ENCODE data around the gene SMIM43. TPM values are rescaled to one million over a fixed set of nuclear protein-coding genes. Genes with fewer than 3 reads are reported as not detected.
A peak's percentile ranks its signal among the peaks of the same experiment; 100 is the strongest.

Gene SMIM43
- total and polyA plus RNA-seq, 9 of the 15 experiments (the other 6 are each of a cell fraction or from before 2014, with no cell fraction given): not detected

DNA sequence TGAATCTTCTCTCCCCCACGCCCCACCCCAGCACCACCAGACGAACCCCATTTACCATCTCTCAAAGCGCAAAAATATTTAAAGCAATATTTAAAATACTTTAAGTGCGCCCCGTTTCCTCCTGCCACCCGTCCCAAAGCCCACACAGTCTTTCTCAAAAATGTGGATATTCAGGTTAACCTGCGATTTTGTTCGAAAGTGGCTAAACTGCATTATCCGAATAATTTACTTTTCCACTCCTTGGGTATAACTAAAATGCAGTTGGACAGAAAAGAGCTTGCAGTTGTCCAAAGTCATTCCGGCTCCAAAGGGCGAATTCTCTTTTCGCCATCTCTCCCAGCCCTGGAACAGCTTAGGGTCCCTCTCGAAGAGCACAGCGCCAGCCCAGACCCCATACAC is 662 bp downstream of the SMIM43 start:
- intact Hi-C loops (cut with micrococcal nuclease) (no loop called here), in situ Hi-C loops (cut with MboI) (no loop called here)
- Histone ChIP-seq H3K9me1 (ENCODE audit: control insufficient read depth, insufficient read depth, low read length) (no peaks in the 10 kb centered on the region), H3K36me3 (ENCODE audit: control insufficient read depth, insufficient read depth, low read length) (no peaks in the 10 kb centered on the region), H3K9ac (ENCODE audit: insufficient read depth in 1 of 2, low read depth in 2 of 2, low read length in 2 of 2) (no peak overlapping the region), H3K27ac (ENCODE audit: extremely low read depth, low read depth, low read length) (no peak overlapping the region), H3K79me2 (ENCODE audit: control insufficient read depth, insufficient read depth, low read length) (no peaks in the 10 kb centered on the region), H2AFZ (ENCODE audit: low read depth, low read length) (0 out of 2 replicates have a peak overlapping the region, but pooled peaks have one; percentile 8), H3K4me1 (replicated peaks in 1 of 2; ENCODE audit: control insufficient read depth in 2 of 2, insufficient read depth in 2 of 2, low read length in 2 of 2) (peaks cover 0 to 10% of the 10 kb centered on the region in 2 experiments; a peak in 3 of 5 replicates), H4K20me1 (replicated peaks; ENCODE audit: control insufficient read depth, insufficient read depth, low read length) (no peaks in the 10 kb centered on the region), H3K4me3 (no peak overlapping the region), H3K27me3 (ENCODE audit: control insufficient read depth in 2 of 2, insufficient read depth in 2 of 2, low read length in 2 of 2) (peaks cover 39 to 44% of the 10 kb centered on the region in 2 experiments), H3K9me3 (replicated peaks; ENCODE audit: control insufficient read depth, insufficient read depth, low read depth, low read length) (no peaks in the 10 kb centered on the region), H3K4me2 (ENCODE audit: insufficient read depth, low read length) (no peak overlapping the region)
- ATAC-seq: no peak
- BruUV-seq (replicated peaks): no TSS peak
- CTCF ChIA-PET (ENCODE audit: low intra/inter-chr PET ratio): no interaction called here
- FAIRE-seq: no peak
- 17% methylated on average over 12 of the region's 14 CpGs for WGBS (ENCODE audit: insufficient coverage, low coverage, missing lambda C conversion rate)
- TF ChIP-seq, protein P1, sequence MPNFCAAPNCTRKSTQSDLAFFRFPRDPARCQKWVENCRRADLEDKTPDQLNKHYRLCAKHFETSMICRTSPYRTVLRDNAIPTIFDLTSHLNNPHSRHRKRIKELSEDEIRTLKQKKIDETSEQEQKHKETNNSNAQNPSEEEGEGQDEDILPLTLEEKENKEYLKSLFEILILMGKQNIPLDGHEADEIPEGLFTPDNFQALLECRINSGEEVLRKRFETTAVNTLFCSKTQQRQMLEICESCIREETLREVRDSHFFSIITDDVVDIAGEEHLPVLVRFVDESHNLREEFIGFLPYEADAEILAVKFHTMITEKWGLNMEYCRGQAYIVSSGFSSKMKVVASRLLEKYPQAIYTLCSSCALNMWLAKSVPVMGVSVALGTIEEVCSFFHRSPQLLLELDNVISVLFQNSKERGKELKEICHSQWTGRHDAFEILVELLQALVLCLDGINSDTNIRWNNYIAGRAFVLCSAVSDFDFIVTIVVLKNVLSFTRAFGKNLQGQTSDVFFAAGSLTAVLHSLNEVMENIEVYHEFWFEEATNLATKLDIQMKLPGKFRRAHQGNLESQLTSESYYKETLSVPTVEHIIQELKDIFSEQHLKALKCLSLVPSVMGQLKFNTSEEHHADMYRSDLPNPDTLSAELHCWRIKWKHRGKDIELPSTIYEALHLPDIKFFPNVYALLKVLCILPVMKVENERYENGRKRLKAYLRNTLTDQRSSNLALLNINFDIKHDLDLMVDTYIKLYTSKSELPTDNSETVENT (CRISPR knock-in tag; IDR thresholded peaks at IDR 0.05): no peak
- TF ChIP-seq ZNF41 (CRISPR knock-in tag; conservative IDR thresholded peaks at IDR 0.05) (no peak), HDAC8 (tag; IDR thresholded peaks at IDR 0.05) (no peak), DPF2 (IDR thresholded peaks at IDR 0.05) (no peak), TOE1 (IDR thresholded peaks at IDR 0.05; ENCODE audit: borderline replicate concordance) (no peak), TOE1 (CRISPR knock-in tag; IDR thresholded peaks at IDR 0.05; ENCODE audit: borderline replicate concordance, low read depth) (no peak)
- TF ChIP-seq, protein P2, sequence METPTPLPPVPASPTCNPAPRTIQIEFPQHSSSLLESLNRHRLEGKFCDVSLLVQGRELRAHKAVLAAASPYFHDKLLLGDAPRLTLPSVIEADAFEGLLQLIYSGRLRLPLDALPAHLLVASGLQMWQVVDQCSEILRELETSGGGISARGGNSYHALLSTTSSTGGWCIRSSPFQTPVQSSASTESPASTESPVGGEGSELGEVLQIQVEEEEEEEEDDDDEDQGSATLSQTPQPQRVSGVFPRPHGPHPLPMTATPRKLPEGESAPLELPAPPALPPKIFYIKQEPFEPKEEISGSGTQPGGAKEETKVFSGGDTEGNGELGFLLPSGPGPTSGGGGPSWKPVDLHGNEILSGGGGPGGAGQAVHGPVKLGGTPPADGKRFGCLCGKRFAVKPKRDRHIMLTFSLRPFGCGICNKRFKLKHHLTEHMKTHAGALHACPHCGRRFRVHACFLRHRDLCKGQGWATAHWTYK (CRISPR knock-in tag; IDR thresholded peaks at IDR 0.05): no peak
- POLR2A ChIA-PET: interaction anchor here (1.0 to 1.1 kb wide), 2 partner anchors 8 to 13 kb away, joined by 4 to 5 read pairs; no protein-coding TSS in a partner anchor
- no peak for DNase-seq (ENCODE audit: extremely low read depth in 1 of 4, low spot score in 3 of 4)
